ENCODE results near the gene DHX38. TPM values are rescaled to one million over a fixed set of nuclear protein-coding genes. Genes with fewer than 3 reads are reported as not detected.
"Not testable (repeated sequence)": the region's sequence is repeated elsewhere in the genome, so short reads cannot be mapped to it uniquely, and the experiment has no call there.

The DHX38 gene
- total and polyA plus RNA-seq, 2 experiments from 2014 or later: 32.9 to 42.2 TPM

DNA sequence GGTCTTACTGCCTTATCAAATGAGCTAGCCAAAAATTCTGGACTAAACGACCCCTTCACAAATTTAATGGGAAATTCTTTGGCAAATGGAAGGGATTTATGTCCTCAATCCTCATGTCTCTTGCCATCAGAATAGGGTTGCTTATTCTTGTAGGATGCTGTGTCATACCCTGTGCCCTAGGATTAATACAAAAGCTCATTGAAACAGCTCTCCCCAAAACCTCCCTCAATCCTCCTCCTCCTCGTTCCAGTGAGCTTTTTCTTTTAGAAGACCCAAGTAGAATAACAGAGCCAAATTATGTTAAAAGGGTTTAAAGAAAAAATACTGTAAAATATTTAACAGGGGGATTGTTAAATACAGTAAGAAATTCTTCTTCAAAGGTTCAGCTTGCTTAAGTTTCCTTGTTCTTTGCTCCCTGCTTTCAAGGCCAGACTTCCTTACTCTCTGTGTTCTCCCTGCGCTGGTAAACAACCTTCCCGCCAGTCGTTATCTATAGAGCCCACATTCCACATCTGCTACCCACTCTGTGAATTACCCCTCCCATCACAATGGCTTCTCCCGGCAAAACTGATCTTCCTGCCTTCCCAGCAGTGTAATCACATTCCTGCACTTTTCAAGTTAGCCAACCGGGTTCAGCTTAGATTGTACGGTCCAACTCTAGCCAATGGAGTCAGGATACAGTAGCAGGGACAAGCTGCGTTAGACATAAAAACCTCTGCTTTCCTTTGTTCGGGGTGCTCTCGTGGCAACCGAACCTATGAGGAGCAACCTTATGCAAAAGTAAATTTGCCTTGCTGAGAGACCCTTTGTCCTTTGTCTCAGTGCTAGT, 20.9 kb upstream of the DHX38 start:
- H3K79me2 ChIP-seq: no peaks in the 10 kb centered on the region
- peak overlapping the region; percentile 51 for H3K4me2 ChIP-seq
- TF ChIP-seq EZH2 (IDR thresholded peaks at IDR 0.05; ENCODE audit: borderline replicate concordance) (no peak), CTCF (IDR thresholded peaks at IDR 0.05; ENCODE audit: poor library complexity) (no peak), EZH2phosphoT487 (IDR thresholded peaks at IDR 0.05; ENCODE audit: low read depth, severe bottlenecking, unreplicated experiment) (no peak)
- H3K4me1 ChIP-seq (ENCODE audit: insufficient read depth): peaks cover 16% of the 10 kb centered on the region
- H3K27me3 ChIP-seq: no peaks in the 10 kb centered on the region
- H2AFZ ChIP-seq: peak overlapping the region; percentile 12
- H3K27ac ChIP-seq: peak overlapping the region; percentile 77
- no peaks in the 10 kb centered on the region for H3K9me2 ChIP-seq (replicated peaks; ENCODE audit: insufficient read depth)
- no peaks in the 10 kb centered on the region for H3K36me3 ChIP-seq (replicated peaks; ENCODE audit: insufficient read depth, low read depth)
- H3K9me3 ChIP-seq (ENCODE audit: low read depth): no peaks in the 10 kb centered on the region
- 16% methylated on average over 12 of the region's 12 CpGs for WGBS (ENCODE audit: low lambda C conversion rate, missing lambda C conversion rate)
- H4K20me1 ChIP-seq (ENCODE audit: insufficient read depth, poor library complexity, severe bottlenecking): no peaks in the 10 kb centered on the region
- H3K4me3 ChIP-seq: no peak overlapping the region
- peak; percentile 74 for DNase-seq (ENCODE audit: low spot score)

DNA sequence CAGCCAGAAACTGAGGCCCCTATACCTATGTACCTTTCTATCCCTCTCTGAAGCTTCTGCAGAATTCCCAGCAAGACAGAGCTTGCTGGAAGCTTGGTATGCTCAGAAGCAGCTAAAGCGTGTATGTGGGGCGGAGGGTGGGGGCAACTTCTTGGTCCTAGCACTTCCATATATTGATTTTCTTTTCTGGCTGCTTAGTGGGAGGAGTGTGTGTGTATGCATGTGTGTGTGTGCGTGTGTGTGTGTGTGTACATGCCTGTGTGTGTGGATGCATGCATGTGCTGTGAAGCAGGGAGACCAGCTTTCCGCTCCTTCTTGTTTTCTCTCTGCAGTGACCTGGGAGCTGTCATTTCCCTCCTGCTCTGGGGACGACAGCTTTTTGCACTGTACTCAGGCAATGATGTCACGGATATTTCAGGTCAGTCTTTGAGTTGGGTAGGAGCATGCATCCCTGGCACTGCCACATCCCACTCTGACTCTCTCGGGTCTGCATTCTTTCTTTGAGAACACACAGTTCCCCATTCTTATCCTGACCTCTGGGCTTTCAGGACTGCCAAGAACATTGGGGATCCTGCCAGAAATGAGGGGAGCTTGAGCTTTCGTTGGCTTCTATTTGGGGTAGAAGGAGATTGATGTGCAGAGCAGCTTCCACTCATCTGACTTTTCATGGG, 20.0 kb upstream of the DHX38 start:
- Histone ChIP-seq H3K27ac (peak overlapping the region; percentile 77), H3K9me2 (replicated peaks; ENCODE audit: insufficient read depth) (no peaks in the 10 kb centered on the region), H3K4me3 (no peak overlapping the region), H4K20me1 (ENCODE audit: insufficient read depth, poor library complexity, severe bottlenecking) (no peaks in the 10 kb centered on the region), H2AFZ (peak overlapping the region; percentile 12), H3K9me3 (ENCODE audit: low read depth) (no peaks in the 10 kb centered on the region), H3K79me2 (no peaks in the 10 kb centered on the region), H3K27me3 (no peaks in the 10 kb centered on the region), H3K36me3 (replicated peaks; ENCODE audit: insufficient read depth, low read depth) (no peaks in the 10 kb centered on the region), H3K4me1 (ENCODE audit: insufficient read depth) (peaks cover 16% of the 10 kb centered on the region), H3K4me2 (peak overlapping the region; percentile 51)
- TF ChIP-seq EZH2 (IDR thresholded peaks at IDR 0.05; ENCODE audit: borderline replicate concordance) (no peak), EZH2phosphoT487 (IDR thresholded peaks at IDR 0.05; ENCODE audit: low read depth, severe bottlenecking, unreplicated experiment) (no peak), CTCF (IDR thresholded peaks at IDR 0.05; ENCODE audit: poor library complexity) (no peak)
- 81% methylated on average over 8 of the region's 8 CpGs for WGBS (ENCODE audit: low lambda C conversion rate, missing lambda C conversion rate)
- no peak for DNase-seq (ENCODE audit: low spot score)

DNA sequence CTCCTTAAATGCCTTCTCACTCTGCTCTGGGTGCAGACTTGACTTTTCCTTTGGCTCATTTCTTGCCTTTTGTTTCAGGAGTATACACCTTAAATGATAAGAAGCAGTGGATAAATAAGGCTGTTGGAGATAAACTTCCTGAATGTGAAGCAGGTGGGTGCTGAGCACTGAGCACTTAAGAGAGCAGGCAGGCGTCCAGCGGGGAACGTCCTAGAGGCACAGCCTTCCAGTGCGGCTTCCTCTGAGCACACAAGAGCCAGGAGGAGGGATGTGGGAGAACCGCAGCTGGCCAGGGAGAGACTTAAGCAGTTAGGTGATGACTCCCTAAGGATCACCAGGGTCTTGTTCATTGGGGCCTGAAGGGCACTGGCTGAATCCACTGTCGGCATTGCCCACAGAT, 18.6 kb upstream of the DHX38 start:
- H3K4me1 ChIP-seq (ENCODE audit: insufficient read depth): peaks cover 16% of the 10 kb centered on the region
- H3K9me2 ChIP-seq (replicated peaks; ENCODE audit: insufficient read depth); H3K36me3 ChIP-seq (replicated peaks; ENCODE audit: insufficient read depth, low read depth); DNase-seq (ENCODE audit: low spot score); H3K27ac ChIP-seq; H3K27me3 ChIP-seq; H3K79me2 ChIP-seq; H3K9me3 ChIP-seq (ENCODE audit: low read depth); H3K4me2 ChIP-seq; H2AFZ ChIP-seq; H3K4me3 ChIP-seq; H4K20me1 ChIP-seq (ENCODE audit: insufficient read depth, poor library complexity, severe bottlenecking): not testable (repeated sequence)
- WGBS (ENCODE audit: low lambda C conversion rate, missing lambda C conversion rate): 49% methylated on average over 2 of the region's 6 CpGs

- not testable (repeated sequence) for H3K4me3 ChIP-seq; H3K27ac ChIP-seq; DNase-seq (ENCODE audit: low spot score); H3K36me3 ChIP-seq (replicated peaks; ENCODE audit: insufficient read depth, low read depth); H3K9me2 ChIP-seq (replicated peaks; ENCODE audit: insufficient read depth); H3K79me2 ChIP-seq; H3K9me3 ChIP-seq (ENCODE audit: low read depth); H3K4me2 ChIP-seq; H3K27me3 ChIP-seq; H2AFZ ChIP-seq; H4K20me1 ChIP-seq (ENCODE audit: insufficient read depth, poor library complexity, severe bottlenecking)
- 78% methylated on average over 1 of the region's 5 CpGs for WGBS (ENCODE audit: low lambda C conversion rate, missing lambda C conversion rate)
- peaks cover 13% of the 10 kb centered on the region for H3K4me1 ChIP-seq (ENCODE audit: insufficient read depth)
These were observed 16.5 kb upstream of the DHX38 start for GRCh38 chr16:72076991-72077706.
